B cell (primary cell): ENCODE data around the gene TNF. TPM values are rescaled to one million over a fixed set of nuclear protein-coding genes. Genes with fewer than 3 reads are reported as not detected.
A peak's percentile ranks its signal among the peaks of the same experiment; 100 is the strongest.

Experiments
- ATAC-seq: fragments of 200-7000 bp; cut with Tn5 transposase; one replicate; pipeline ENCODE4 v1.10.0; 2021; ENCODE audit warnings: low read depth, mild to moderate bottlenecking, moderate number of reproducible peaks, moderate library complexity
- CTCF ChIA-PET: fragments of 350-600 bp; sonication (Branson Sonifier 250); formaldehyde crosslinking; loops from one replicate; lab custom pipeline; 2021; ENCODE audit warnings: antibody characterized with exemption, inconsistent platforms; lab: Charles Lee
- POLR2A ChIA-PET: fragments of 350-600 bp; sonication (Branson Sonifier 250); formaldehyde crosslinking; loops from one replicate; lab custom pipeline; 2021; ENCODE audit warnings: antibody characterized with exemption; lab: Charles Lee
- DNase-seq: peaks from one replicate; pipeline ENCODE4 v3.0.0; 2013
- H2AFZ ChIP-seq: 2 replicates; pipeline ENCODE4 v1.6.1; 2012; ENCODE audit warnings: mild to moderate bottlenecking, low read depth, low read length; ENCODE audit not compliant: insufficient read depth, poor library complexity, severe bottlenecking
- H3K27ac ChIP-seq, 2 donors: 1 replicate in 1 of 2; 2 replicates in 1 of 2; pipeline ENCODE4 v1.5.1; 2012 to 2013; ENCODE audit warnings: low read length in 2 of 2, mild to moderate bottlenecking in 2 of 2, moderate library complexity in 1 of 2
- H3K27me3 ChIP-seq, 4 experiments: fragments of 200-600 bp in 1 of 4; sonication (generic) in 1 of 4; replicated peaks in 1 of 4; 1 replicate in 2 of 4; 2 replicates in 2 of 4; pipeline versions ENCODE4 v1.6.1 to v1.7.0; 2013 to 2016; ENCODE audit warnings: low read length in 3 of 4, mild to moderate bottlenecking in 2 of 4, mixed read lengths in 1 of 4, moderate library complexity in 1 of 4; ENCODE audit not compliant: insufficient read depth in 4 of 4, control insufficient read depth in 3 of 4; ENCODE audit errors: control extremely low read depth in 1 of 4
- H3K36me3 ChIP-seq, 2 experiments: replicated peaks in 1 of 2; 1 replicate in 1 of 2; 2 replicates in 1 of 2; pipeline versions ENCODE4 v1.6.1 to v1.7.1; 2013; ENCODE audit warnings: low read length in 1 of 2; ENCODE audit not compliant: insufficient read depth in 2 of 2, control insufficient read depth in 1 of 2; ENCODE audit errors: control extremely low read depth in 1 of 2, extremely low read depth in 1 of 2
- H3K4me1 ChIP-seq, 2 donors: fragments of 200-600 bp in 1 of 2; sonication (generic) in 1 of 2; 1 replicate in 1 of 2; 2 replicates in 1 of 2; pipeline versions ENCODE4 v1.5.1 to v1.6.1; 2013 to 2017; ENCODE audit warnings: low read length in 2 of 2; ENCODE audit not compliant: control insufficient read depth in 2 of 2, insufficient read depth in 2 of 2
- H3K4me2 ChIP-seq: replicated peaks from 2 replicates; pipeline ENCODE3; 2012; ENCODE audit warnings: mild to moderate bottlenecking, low read depth, low read length; ENCODE audit not compliant: poor library complexity, severe bottlenecking
- H3K4me3 ChIP-seq, 5 experiments: fragments of 200-600 bp in 1 of 5; sonication (generic) in 1 of 5; 1 replicate in 3 of 5; 2 replicates in 2 of 5; pipeline versions ENCODE4 v1.5.1 to v1.7.0; 2011 to 2016; ENCODE audit warnings: low read length in 4 of 5, mild to moderate bottlenecking in 4 of 5, low read depth in 2 of 5, control low read depth in 1 of 5, moderate library complexity in 1 of 5; ENCODE audit not compliant: insufficient read depth in 1 of 5; ENCODE audit errors: control extremely low read depth in 1 of 5, extremely low read depth in 1 of 5
- H3K79me2 ChIP-seq: fragments of 200-600 bp; sonication (generic); one replicate; pipeline ENCODE4 v1.6.0; 2016; ENCODE audit warnings: low read length; ENCODE audit not compliant: control insufficient read depth, insufficient read depth
- H3K9ac ChIP-seq: fragments of 200-600 bp; sonication (generic); 2 replicates; pipeline ENCODE4 v1.6.1; 2017; ENCODE audit warnings: mild to moderate bottlenecking, low read length, moderate library complexity
- H3K9me3 ChIP-seq, 3 donors: one replicate each; pipeline versions ENCODE4 v1.6.1 to v1.7.1; 2013; ENCODE audit warnings: low read length in 2 of 3; ENCODE audit not compliant: control insufficient read depth in 2 of 3, insufficient read depth in 1 of 3; ENCODE audit errors: control extremely low read depth in 1 of 3
- H4K20me1 ChIP-seq: 2 replicates; pipeline ENCODE4 v1.6.0; 2012; ENCODE audit warnings: mild to moderate bottlenecking, low read length; ENCODE audit not compliant: insufficient read depth, control insufficient read depth, poor library complexity, severe bottlenecking
- H3K27ac Mint-ChIP-seq: one replicate; pipeline ENCODE4 v1.8.0; 2021; ENCODE audit warnings: mixed read lengths
- H3K27me3 Mint-ChIP-seq: one replicate; pipeline ENCODE4 v1.8.0; 2021; ENCODE audit warnings: mixed read lengths
- H3K4me1 Mint-ChIP-seq: one replicate; pipeline ENCODE4 v1.8.0; 2021; ENCODE audit warnings: mixed read lengths
- H3K4me3 Mint-ChIP-seq: one replicate; pipeline ENCODE4 v1.8.0; 2021; ENCODE audit warnings: mixed read lengths
- H3K9me3 Mint-ChIP-seq: one replicate; pipeline ENCODE4 v1.8.0; 2022; ENCODE audit warnings: mixed read lengths; ENCODE audit not compliant: insufficient read depth
- CTCF ChIP-seq: fragments of 200-600 bp; IDR thresholded peaks from one replicate; pipeline ENCODE4 v1.8.0; 2022; ENCODE audit warnings: antibody characterized with exemption, mild to moderate bottlenecking
- EZH2 ChIP-seq: IDR thresholded peaks from 2 replicates; pipeline ENCODE4 v1.6.1; 2012; ENCODE audit warnings: borderline replicate concordance, low read depth, mild to moderate bottlenecking, moderate library complexity, low read length; ENCODE audit not compliant: insufficient read depth, poor library complexity, severe bottlenecking
- WGBS: methylation state at CpG from one replicate; pipeline ENCODE4 v1.1.5; 2013; ENCODE audit warnings: missing lambda C conversion rate; ENCODE audit not compliant: insufficient coverage; 5-methylcytosine and 5-hydroxymethylcytosine counted together
- intact Hi-C: fragments of 100-400 bp; cut with micrococcal nuclease; formaldehyde crosslinking; loops from one replicate; pipeline ENCODE4 v1.10.0; 2022
- polyA plus RNA-seq: library from polyadenylated mRNA; depleted of rRNA; stranded (reverse); fragments of >200 nt; gene quantifications from 2 replicates; pipeline ENCODE4 v1.2.3, GENCODE V29; 2012
- total RNA-seq, 2 donors: library from RNA; stranded (reverse); fragments of 120-200 nt in 1 of 2; gene quantifications; 1 replicate in 1 of 2; 2 replicates in 1 of 2; pipeline versions ENCODE4 v1.2.3 to v1.2.4, GENCODE V29; 2013 to 2022

TNF gene
- total and polyA plus RNA-seq, 2 donors (not counting 1 experiment from before 2014, with no cell fraction given) = 21.9 to 22.2 TPM

- no peaks in the 10 kb centered on the region for H3K9me3 ChIP-seq
- intact Hi-C loops = loop anchor here (1.0 to 2.0 kb wide), 5 partner anchors 8 to 21 kb away; partner anchors contain the start of genes ATP6V1G2, LTA and NFKBIL1
- H3K4me3 Mint-ChIP-seq = peak overlapping the region; percentile 92
- peaks cover 68% of the 10 kb centered on the region for H3K79me2 ChIP-seq
- TF ChIP-seq CTCF (no peak), EZH2 (no peak)
- H3K27me3 Mint-ChIP-seq = no peaks in the 10 kb centered on the region
- DNase-seq (peak; percentile 83), ATAC-seq (peak; percentile 64)
- peak overlapping the region; percentile 4 to 61 (median 45) for H3K4me3 ChIP-seq
- CTCF ChIA-PET = interaction anchor here (0.5 to 29.4 kb wide), 6 partner anchors 9 to 303 kb away, joined by 3 to 2241 read pairs (median 13); partner anchors contain the start of genes DDX39B, LST1, LTB and NCR3
- no peak overlapping the region for H2AFZ ChIP-seq
- POLR2A ChIA-PET = interaction anchor here (0.6 to 42.6 kb wide), 5 partner anchors 9 to 62 kb away, joined by 3 to 1450 read pairs (median 4); partner anchors contain the start of genes LST1, LTA, LTB and NCR3
- peaks cover 0 to 6% of the 10 kb centered on the region in 2 experiments for H3K36me3 ChIP-seq
- H3K27ac Mint-ChIP-seq = peak overlapping the region; percentile 94
- H3K4me2 ChIP-seq = peak overlapping the region; percentile 92
- peaks cover 20% of the 10 kb centered on the region for H4K20me1 ChIP-seq
- peaks cover 82% of the 10 kb centered on the region for H3K4me1 Mint-ChIP-seq
- WGBS = 1% methylated on average over 7 of the region's 7 CpGs
- no peaks in the 10 kb centered on the region for H3K9me3 Mint-ChIP-seq
- peak overlapping the region; percentile 80 to 87 for H3K27ac ChIP-seq
- no peaks in the 10 kb centered on the region for H3K27me3 ChIP-seq
- H3K4me1 ChIP-seq = peaks cover 80 to 81% of the 10 kb centered on the region in 2 donors
- peak overlapping the region; percentile 54 for H3K9ac ChIP-seq
Measured at GRCh38 chr6:31559958-31560696, 15.2 kb upstream of the TNF start.

- Histone ChIP-seq H3K27me3 (no peaks in the 10 kb centered on the region), H3K4me3 (peak overlapping the region in 4 of 5 experiments; percentile 2 to 61 (median 42)), H3K4me1 (peaks cover 79 to 81% of the 10 kb centered on the region in 2 donors), H3K36me3 (peaks cover 0 to 7% of the 10 kb centered on the region in 2 experiments), H3K9ac (peak overlapping the region; percentile 54), H3K4me2 (peak overlapping the region; percentile 92), H3K27ac (peak overlapping the region; percentile 80 to 87), H3K79me2 (peaks cover 72% of the 10 kb centered on the region), H4K20me1 (peaks cover 20% of the 10 kb centered on the region), H3K9me3 (no peaks in the 10 kb centered on the region), H2AFZ (no peak overlapping the region)
- Mint-ChIP-seq H3K27ac (peak overlapping the region; percentile 94), H3K9me3 (no peaks in the 10 kb centered on the region), H3K4me1 (peaks cover 86% of the 10 kb centered on the region), H3K27me3 (no peaks in the 10 kb centered on the region), H3K4me3 (peak overlapping the region; percentile 92)
- POLR2A ChIA-PET = interaction anchor here (1.2 to 42.6 kb wide), 2 partner anchors 14 to 24 kb away, joined by 3 to 1450 read pairs; partner anchors contain the start of genes LST1, LTA, LTB and NCR3
- intact Hi-C loops = loop anchor here (1.0 to 2.0 kb wide), 4 partner anchors 8 to 14 kb away; partner anchors contain the start of genes ATP6V1G2, LTA and NFKBIL1
- TF ChIP-seq CTCF (no peak), EZH2 (no peak)
- ATAC-seq (no peak), DNase-seq (no peak)
- CTCF ChIA-PET = interaction anchor here (1.3 to 29.4 kb wide), 4 partner anchors 9 to 30 kb away, joined by 4 to 2241 read pairs (median 28); partner anchors contain the start of genes DDX39B, LST1, LTB and NCR3
Measured at GRCh38 chr6:31560697-31561058, 14.7 kb upstream of the TNF start.
